ENCODE measurements around the gene COL24A1.
A peak's percentile ranks its signal among the peaks of the same experiment; 100 is the strongest.
"Not testable (repeated sequence)": the region's sequence is repeated elsewhere in the genome, so short reads cannot be mapped to it uniquely, and the experiment has no call there.

COL24A1 gene

DNA sequence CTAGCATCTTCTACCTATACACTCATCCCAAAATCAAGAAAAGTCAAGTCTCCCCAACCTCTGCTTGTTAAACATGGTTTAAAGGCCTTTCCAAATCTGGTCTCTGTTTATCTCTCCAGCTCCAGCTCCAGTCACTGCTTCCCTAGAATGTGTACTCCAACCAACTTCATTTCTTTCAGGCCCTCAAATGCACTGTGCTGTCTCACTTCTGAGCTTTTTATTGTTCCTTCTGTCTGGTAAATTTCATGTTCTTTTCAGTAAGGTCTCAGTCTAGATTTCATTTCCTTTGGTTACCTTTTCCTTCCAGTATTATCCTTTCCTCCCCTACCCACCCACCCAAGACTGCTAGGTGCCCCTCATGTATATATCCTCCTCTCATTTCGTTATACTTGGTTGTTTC, 3.7 kb downstream of the COL24A1 start:
- DNase-seq (ENCODE audit: low spot score): no peak

DNA sequence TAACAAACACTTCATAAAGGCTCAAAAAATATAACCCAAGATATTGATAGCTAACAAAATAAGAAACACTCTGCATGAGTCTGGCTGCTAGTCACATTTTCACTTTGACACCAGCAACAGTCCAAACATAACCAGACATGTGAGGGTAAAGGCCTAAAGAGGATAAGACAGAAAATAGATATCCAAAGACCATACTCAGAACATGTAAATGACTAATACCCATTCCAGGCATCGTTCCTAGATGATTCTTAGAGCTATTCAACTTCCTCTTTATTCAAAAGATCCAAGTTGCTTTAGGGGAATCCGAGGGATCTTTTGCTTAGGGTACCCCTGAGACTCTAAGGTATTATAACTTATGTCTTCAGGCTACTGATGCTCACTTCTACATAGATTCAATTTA, 5.1 kb downstream of the COL24A1 start:
- DNase-seq (ENCODE audit: low spot score): peak; percentile 60

DNA sequence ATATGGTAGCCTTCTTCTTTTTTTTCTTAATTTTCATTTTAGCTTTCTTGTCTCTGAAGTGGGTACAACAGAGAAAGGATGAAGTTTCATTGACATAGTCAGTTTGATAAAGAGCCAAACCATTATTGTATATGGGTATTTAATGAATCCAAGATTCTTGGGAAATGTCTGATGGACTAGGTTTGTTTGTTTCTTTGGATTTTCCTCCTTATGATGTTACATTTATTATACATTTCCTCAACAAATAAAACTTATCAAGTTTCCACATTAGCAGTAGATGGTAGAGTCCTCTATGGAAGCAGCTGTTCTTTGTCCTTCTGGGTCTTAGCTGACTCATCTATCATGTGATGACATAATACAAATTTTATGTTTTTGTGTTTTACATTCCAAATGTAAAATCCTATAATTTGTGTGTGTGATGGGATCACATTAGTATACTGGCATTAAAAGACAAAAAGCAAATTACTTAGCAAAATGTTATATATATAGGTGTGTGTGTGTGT, 6.0 kb downstream of the COL24A1 start:
- no peak for DNase-seq (ENCODE audit: low spot score)

DNA sequence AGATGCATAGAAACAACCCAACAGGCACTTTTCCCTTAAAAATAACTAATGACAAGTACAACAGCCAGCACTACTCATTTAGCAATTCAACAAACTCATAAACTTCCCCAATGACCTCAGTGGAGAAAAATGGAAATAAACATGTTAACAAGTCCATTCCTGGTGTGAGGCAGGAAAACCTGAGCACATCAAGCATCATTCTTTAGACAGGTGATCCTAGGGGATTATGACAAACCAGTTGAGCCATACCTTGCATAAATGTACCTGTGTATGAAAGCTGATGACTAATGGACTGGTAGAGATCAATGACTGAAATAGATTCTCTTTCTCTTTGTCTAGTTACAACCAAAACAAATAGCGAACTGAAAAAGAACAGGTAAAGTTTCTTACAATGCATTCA, 7.0 kb downstream of the COL24A1 start:
- DNase-seq (ENCODE audit: low spot score): no peak

DNA sequence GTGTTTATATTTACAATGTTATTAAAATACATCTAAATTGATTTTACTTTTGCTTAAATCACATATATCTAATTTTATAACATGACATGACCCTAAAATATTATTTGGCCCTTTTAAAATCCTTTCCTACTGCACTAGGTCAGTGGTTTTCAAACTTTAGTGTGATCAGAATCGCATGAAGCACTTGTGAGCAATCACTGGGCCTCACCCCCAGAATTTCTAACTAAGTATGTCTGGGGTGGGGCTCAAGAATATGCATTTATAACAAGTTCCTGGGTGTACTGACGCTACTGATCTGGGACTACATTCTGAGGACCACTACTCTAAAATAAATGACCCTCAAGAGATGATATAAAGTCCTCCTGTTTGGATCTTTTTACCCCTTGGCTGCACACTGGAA, 8.8 kb downstream of the COL24A1 start:
- DNase-seq (ENCODE audit: low spot score): no peak

DNA sequence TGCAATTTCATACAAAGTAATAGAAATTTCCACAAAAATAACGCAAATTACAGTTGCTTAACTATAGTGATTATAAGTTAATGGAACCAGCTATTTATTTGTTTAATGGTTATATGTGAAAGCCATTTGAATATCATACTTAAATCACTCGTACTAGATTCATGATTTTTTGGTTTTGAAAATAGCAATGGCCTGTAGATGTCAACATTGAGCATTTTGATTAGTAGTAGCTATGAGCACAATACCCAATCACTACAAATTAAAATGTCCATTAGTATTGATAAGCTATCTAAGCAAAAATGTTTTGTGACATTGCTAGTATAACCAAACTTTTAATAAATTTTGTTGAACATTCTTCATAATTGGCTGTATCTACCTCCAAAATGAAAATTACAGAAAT, 10.0 kb downstream of the COL24A1 start:
- no peak for DNase-seq (ENCODE audit: low spot score)

DNA sequence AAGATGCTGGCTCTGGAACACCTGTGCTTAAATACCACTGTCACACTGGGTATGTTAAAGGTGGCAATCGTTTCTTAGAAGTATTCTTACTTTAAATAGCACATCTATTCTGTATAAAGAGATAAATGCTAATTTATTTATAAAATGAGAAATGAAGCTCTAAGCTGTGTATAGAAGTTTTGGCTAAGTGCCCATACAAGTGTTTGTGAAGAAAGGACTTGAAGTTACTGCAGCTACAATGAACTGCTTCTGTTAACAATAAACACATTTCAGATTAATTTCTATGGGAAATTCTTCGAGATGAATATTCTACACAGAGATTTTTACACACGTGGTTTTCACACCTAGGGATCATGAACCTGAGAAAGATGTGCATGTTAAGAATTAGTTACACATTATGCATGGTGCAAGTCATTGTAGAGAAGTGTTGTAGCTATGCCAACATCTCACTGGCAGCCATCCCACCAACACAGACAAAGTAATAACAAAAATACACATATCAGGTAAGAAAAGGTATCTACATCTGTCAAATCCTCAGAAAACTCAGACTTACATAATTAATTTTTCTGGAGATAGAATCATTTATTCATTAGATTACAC, 16.2 kb downstream of the COL24A1 start:
- DNase-seq (ENCODE audit: low spot score): no peak

DNA sequence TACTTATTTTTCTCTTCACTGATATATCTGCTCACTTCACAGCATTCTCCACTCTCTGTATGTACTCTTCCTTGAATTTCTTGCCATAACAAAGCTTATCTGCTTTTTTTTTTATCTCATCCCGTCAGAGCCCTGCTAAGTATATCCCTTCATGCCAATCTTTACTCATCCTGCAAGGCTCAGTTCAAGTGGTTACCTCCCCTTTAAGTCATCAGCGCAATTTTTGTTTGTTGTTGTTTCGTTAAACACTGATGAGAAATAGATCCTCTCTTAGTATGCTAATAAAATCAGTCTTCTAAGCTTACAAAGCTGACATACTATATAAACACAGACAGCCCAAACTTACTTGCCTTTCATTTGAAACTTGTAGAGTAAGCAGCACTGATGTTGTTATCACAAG, 17.8 kb downstream of the COL24A1 start:
- no peak for DNase-seq (ENCODE audit: low spot score)

DNA sequence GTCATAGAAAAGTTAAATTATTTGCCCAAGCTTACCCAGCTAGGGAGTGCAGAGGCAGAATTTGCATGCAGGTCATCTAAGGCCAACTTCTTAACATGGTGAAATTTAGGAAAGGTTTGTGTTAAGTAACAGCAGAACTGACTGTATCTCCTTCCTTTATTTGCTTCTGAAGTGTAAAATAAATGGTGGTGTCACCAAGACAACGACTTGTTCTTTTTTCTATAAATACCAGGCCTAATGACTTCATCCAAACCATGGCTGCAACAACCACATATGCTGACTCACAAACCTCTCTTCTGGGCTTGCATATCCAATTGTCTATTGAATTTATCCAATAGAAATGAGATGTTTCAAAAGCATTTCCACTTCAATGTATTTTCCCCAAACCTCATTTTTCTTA, 19.1 kb downstream of the COL24A1 start:
- peak; percentile 56 for DNase-seq (ENCODE audit: low spot score)

DNA sequence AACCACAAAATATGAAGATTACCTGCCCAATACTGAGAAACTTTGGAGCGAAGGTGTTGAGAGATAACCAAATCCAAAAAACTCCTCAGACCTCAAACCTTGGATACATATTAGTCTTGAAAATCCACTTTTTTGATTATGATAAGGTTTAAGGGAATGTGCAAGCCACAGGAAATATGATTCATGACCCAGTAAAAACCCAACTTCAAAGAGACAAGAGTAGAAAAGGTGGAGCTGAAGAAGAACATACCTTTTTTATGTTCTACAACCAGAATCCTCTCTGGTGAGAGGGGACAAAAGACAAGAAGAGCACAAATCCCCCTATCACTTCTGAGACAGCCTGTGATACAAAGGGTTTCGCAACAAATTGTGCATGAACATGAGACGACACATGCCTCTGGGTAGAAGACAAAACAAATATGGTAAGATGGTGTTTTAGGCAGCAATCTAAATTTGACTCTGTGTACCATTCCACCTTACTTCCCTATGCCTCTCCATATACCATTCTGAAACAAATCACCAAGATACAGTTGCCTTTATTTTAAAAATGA, 37.3 kb downstream of the COL24A1 start:
- DNase-seq (ENCODE audit: low spot score): no peak

DNA sequence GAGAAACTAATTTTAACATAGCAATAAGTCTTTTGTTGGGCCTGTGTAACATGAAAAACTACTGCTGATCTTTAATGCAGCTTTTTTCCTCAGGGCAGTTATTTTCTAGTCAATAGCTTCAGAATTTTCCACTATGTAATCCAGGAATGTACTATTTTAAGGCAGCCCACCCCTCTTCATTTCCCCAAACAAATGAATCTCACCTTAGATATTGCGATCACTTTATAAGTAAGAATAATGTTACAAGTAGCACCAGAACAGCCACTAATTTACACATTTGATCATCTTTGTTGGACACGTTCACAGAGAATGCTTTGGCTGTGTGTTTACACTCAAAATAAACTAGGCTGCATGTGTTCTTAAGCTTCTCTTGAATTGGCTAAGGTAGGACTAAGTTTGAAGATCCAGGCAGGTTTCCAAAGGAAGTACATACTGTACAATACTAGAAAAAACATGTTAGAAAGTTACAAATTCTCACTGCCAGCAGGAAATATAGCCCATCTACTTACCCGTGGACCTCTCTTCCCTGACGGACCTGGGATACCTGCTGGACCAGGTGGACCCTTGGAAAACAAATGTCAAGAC, 41.7 kb downstream of the COL24A1 start:
- no peak for DNase-seq (ENCODE audit: low spot score)

DNA sequence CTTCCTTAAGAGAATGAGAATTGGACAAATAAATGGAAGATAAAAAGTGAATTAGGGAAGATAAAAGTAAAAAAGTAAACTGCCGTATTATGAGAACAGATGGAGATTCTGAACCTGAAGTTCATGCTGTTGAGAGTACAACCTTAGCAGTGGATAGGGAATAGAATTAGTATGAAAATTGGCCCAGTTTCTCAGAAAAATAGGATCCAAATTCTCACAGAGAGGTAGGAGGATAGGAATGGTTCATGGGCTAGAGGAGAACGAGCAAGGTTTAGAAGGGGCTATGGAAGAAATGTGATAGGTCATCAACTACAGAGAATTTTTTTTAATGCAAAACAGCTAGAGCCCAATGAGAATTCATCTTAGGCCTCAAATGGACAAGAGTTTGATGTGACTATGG, 42.3 kb downstream of the COL24A1 start:
- DNase-seq (ENCODE audit: low spot score): no peak

DNA sequence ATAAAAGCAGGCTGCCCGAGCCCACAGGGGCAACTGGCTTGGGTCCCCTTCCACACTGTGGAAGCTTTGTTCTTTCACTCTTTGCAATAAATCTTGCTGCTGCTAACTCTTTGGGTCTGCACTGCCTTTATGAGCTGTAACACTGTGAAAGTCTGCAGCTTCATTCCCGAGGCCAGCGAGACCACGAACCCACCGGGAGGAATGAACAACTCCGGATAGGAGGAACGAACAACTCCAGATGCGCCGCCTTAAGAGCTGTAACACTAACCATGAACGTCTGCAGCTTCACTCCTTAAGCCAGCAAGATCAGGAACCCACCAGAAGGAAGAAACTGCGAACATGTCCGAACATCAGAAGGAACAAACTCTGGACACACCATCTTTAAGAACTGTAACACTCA, 45.0 kb downstream of the COL24A1 start:
- not testable (repeated sequence) for DNase-seq (ENCODE audit: low spot score)

DNA sequence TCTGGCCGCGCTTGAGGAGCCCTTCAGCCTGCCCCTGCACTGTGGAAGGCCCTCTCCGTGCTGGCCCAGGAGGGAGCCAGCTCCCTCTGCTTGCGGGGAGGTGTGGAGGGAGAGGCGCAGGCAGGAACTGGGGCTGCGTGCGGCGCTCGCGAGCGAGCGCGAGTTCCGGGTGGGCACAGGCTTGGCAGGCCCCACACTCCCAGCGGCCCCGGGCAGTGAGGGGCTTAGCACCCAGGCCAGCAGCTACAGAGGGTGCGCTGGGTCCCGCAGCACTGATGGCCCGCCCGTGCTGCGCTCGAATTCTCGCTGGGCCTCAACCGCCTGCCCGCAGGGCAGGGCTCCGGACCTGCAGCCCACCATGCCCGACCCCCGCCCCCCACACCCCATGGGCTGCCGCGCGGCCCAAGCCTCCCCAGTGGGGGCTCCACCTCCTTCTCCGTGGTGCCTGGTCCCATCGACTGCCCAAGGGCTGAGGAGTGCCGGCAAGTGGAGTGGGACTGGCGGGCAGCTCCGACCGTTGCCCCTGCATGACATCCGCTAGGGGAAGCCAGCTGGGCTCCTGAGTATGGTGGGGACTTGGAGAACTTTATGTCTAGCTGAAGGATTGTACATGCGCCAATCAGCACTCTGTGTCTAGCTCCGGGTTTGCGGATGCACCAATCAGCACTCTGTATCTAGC, 46.0 kb downstream of the COL24A1 start:
- DNase-seq (ENCODE audit: low spot score): no peak

DNA sequence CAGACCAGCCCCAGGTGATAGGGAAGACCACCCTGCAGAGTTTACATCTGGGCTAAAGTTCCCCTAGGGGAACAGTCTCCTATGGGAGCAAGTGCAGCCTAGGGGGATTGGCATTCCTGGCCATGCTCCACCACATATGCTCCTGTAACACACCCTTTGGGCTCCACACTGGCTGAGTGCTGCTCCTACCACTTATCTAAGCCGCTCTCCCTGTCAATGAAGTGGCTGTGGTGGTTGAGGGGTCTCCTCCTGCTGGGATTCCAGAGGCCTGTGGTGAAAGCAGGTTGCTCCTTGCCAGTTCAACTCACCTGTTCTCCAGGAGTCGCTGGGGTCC, 51.1 kb downstream of the COL24A1 start:
- DNase-seq (ENCODE audit: low spot score): no peak

DNA sequence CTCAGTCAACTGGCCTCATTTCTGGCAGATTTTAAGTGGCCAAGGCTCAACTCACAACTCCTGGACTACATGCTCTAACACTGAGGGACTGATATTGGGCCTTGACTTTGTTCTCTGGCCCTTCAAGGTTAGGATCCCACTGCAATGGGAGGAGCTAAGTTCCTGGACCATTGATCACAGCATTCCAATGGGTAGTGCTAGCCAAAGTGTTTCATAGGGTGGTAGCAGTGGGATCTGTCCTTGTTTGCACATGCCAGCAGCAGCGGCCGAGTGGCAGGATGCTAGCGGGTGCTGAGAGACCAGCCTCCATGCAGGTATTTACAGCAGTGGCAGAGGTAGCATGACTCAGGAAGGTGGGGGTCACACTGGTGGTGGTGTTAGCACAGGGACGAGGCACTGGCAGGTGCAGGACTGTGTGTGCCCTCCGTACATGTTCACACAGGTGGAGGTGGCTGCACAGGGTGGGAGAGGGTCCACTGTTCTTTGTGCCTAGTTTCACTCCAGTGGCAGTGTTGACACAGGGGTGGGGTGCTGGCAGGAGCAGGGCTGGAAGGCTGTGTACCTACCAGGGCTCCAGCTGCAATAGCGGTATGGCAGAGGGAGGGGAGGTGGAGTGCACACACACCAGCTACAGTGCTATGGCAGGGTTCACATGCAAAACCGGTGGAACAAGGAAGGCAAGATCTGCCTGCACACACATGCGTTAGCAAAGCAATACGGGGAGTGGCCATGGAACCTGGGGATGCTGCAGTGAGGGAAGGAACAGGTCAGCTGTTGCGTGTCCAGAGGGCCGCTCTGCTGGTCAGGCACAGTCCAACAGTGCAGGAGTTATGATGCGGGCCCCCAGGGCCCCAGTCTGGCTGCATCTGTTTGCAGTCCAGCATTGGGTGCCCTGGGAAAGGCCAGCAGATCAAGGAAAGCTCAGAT, 51.7 kb downstream of the COL24A1 start:
- no peak for DNase-seq (ENCODE audit: low spot score)

DNA sequence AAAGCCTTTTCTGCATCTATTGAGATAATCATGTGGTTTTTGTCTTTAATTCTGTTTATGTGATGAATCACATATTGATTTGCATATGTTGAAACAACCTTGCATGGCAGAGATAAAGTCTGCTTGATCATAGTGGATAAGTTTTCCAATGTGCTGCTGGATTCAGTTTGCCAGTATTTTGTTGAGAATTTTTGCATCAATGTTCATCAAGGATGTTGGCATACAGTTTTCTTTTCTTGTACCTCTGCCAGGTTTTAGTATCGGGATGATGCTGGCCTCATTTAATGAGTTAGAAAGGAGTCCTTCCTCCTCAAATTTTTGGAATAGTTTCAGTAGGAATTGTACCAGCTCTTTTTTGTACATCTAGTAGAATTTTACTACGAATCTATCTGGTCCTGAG, 55.0 kb downstream of the COL24A1 start:
- no peak for DNase-seq (ENCODE audit: low spot score)

DNA sequence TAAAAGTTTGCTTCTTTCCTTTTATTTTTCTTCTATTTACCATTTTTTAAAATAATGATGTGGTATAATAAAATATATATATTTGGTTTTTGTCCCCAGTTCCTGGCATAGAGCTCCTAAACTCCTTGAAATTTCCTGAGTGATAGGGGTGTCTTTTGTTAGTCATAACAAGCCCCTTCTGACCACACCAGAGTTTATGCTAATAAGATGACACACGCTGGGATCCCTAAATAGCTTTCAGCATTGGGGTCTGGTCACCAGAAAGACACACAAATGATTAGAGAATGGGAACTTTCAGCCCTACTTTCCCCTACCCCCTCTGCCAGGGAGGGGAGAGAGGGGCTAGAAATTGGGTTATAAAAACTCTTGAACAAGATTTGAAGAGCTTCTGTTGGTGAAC, 56.2 kb downstream of the COL24A1 start:
- DNase-seq (ENCODE audit: low spot score): no peak

DNA sequence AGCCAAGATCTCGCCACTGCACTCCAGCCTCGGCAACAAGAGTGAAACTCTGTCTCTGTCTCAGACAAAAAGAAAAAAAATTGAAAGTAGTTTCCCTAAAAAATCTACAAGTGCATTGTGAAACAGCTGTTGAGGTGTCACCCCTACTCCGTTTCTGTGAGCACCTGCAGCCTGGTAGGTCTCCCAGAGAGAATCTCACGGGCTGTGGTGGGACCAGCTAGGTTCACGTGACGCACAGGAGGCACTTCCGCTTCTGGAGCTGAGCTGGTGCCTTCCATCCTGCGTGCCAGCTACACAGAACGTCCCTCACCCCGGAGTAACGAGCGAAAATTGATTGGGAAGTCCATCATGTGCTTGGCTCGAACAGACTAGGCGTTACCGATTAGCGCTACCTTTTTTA, 66.8 kb downstream of the COL24A1 start:
- no peak for DNase-seq (ENCODE audit: low spot score)

DNA sequence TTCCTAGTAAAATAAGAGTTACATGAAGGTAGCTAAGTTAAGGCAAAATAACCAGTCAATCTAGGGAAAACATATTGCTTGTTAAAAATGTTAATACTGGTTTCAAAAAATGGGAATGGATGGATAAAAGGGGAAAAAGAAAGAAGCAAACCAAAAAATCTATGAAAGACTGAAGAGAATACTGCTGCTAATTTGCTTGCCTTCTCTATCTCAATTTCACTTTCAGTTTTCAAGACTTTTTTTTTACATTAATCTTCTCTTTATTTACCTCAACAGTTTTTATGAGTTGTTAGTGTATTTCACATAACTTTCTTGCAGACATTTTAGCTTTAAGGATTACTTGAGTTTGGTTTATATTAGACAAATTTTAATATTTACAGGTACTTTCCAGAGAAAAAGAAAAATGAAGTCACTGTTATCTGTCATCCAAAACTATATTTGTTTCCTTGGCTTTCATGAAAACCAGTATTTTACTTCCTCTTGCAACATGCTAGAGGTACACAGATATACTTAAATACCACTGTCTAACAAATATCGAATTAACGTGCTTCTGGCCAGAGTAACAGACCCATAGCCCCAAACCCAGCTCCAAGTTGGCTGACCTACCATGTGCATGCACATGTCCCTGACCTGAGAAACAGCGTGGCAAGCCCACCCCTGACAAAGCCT, 70.7 kb downstream of the COL24A1 start:
- DNase-seq (ENCODE audit: low spot score): no peak

DNA sequence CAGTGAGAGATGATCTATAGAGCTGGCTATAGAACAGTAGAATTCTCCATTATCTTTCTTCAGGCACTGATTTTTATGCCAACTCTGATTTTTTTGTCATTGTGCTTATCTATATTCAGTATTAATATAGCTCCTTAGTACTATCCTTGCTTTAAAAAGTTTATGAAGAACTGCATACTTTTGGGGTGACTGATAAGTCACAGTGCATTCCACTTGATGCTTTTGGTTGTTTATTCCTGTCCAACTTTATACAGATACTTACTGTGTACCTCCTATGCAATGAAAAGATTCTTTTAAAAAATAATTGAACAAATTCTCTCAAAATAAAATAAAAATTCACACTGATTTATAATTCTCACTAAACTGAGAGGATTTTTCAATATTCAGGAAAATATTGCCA, 71.6 kb downstream of the COL24A1 start:
- no peak for DNase-seq (ENCODE audit: low spot score)

DNA sequence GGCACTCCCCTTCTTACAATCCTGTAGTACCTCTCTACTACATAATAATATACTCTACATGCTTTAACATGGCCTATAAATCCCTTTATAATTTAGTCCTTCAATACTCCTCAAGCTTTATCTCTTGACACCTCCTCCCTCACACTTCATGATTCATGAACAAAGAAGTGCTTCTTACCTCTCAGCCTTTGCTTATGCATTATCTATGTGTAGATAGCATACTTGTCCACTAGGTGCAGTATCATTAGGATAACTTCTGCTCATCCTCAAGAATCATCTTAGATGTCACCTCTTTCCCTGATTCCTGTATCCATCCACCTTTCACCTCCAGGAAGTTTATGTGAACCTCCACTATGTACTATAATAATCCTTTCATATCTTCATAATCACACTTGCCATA, 74.4 kb downstream of the COL24A1 start:
- DNase-seq (ENCODE audit: low spot score): no peak

Data from AG08396 (cell line).